Middle frontal gyrus (tissue), 1 donor: ENCODE results near the gene GALNT6.

Experiments used
- DNase-seq: peaks from one replicate; pipeline ENCODE4 v3.0.0-alpha.2; 2015; ENCODE audit warnings: low spot score; ENCODE audit errors: extremely low spot score

GALNT6 gene

GRCh38 chr12:51381226-51382079, 9.8 kb downstream of the GALNT6 start:
- DNase-seq, result no peak

- DNase-seq, result no peak
Measured at GRCh38 chr12:51379571-51379970, 11.6 kb downstream of the GALNT6 start.

- no peak for DNase-seq
Measured at GRCh38 chr12:51378749-51379148, 12.5 kb downstream of the GALNT6 start.

- DNase-seq, result peak; percentile 33
Measured at GRCh38 chr12:51377099-51377984, 13.9 kb downstream of the GALNT6 start.

GRCh38 chr12:51374856-51375255, 16.4 kb downstream of the GALNT6 start:
- no peak for DNase-seq

- no peak for DNase-seq
Measured at GRCh38 chr12:51374361-51374760, 16.8 kb downstream of the GALNT6 start.

GRCh38 chr12:51373187-51373586, 18.0 kb downstream of the GALNT6 start:
- no peak for DNase-seq

- DNase-seq, result no peak
Measured at GRCh38 chr12:51372021-51372420, 19.2 kb downstream of the GALNT6 start.

GRCh38 chr12:51371295-51371953, 19.8 kb downstream of the GALNT6 start:
- DNase-seq, result no peak

GRCh38 chr12:51370667-51371066, 20.5 kb downstream of the GALNT6 start:
- DNase-seq, result no peak

- DNase-seq, result no peak
Measured at GRCh38 chr12:51369581-51369980, 21.6 kb downstream of the GALNT6 start.

GRCh38 chr12:51368640-51369517, 22.3 kb downstream of the GALNT6 start:
- no peak for DNase-seq

- no peak for DNase-seq
Measured at GRCh38 chr12:51365276-51365675, 25.9 kb downstream of the GALNT6 start.

GRCh38 chr12:51364001-51364400, 27.2 kb downstream of the GALNT6 start:
- DNase-seq, result no peak

GRCh38 chr12:51362747-51363342, 28.4 kb downstream of the GALNT6 start:
- no peak for DNase-seq

GRCh38 chr12:51362307-51362706, 28.9 kb downstream of the GALNT6 start:
- DNase-seq, result peak; percentile 43

GRCh38 chr12:51361161-51362016, 29.8 kb downstream of the GALNT6 start:
- no peak for DNase-seq

- DNase-seq, result no peak
Measured at GRCh38 chr12:51360315-51360714, 30.9 kb downstream of the GALNT6 start.

GRCh38 chr12:51359851-51360250, 31.4 kb downstream of the GALNT6 start:
- no peak for DNase-seq
